Epithelial cell of esophagus (primary cell): ENCODE results near the gene PODXL.

Source experiments
- DNase-seq: peaks from one replicate; pipeline ENCODE4 v3.0.0; 2010; ENCODE audit warnings: low read depth
- H3K4me3 ChIP-seq: 2 replicates; pipeline ENCODE4 v1.5.1; 2011; ENCODE audit warnings: mild to moderate bottlenecking, low read length, control low read depth
- TF ChIP-seq, protein P1 (sequence below): IDR thresholded peaks from 2 replicates; pipeline ENCODE4 v1.5.1; 2011; ENCODE audit warnings: low read depth, mild to moderate bottlenecking, low read length, control low read depth, inconsistent platforms; ENCODE audit not compliant: insufficient read depth; ENCODE audit errors: missing control alignments

Gene PODXL

GRCh38 chr7:131455546-131455945, 100.9 kb downstream of the PODXL start:
- TF ChIP-seq, protein P1, sequence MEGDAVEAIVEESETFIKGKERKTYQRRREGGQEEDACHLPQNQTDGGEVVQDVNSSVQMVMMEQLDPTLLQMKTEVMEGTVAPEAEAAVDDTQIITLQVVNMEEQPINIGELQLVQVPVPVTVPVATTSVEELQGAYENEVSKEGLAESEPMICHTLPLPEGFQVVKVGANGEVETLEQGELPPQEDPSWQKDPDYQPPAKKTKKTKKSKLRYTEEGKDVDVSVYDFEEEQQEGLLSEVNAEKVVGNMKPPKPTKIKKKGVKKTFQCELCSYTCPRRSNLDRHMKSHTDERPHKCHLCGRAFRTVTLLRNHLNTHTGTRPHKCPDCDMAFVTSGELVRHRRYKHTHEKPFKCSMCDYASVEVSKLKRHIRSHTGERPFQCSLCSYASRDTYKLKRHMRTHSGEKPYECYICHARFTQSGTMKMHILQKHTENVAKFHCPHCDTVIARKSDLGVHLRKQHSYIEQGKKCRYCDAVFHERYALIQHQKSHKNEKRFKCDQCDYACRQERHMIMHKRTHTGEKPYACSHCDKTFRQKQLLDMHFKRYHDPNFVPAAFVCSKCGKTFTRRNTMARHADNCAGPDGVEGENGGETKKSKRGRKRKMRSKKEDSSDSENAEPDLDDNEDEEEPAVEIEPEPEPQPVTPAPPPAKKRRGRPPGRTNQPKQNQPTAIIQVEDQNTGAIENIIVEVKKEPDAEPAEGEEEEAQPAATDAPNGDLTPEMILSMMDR = no peak
- H3K4me3 ChIP-seq = no peak overlapping the region
- no peak for DNase-seq

DNA sequence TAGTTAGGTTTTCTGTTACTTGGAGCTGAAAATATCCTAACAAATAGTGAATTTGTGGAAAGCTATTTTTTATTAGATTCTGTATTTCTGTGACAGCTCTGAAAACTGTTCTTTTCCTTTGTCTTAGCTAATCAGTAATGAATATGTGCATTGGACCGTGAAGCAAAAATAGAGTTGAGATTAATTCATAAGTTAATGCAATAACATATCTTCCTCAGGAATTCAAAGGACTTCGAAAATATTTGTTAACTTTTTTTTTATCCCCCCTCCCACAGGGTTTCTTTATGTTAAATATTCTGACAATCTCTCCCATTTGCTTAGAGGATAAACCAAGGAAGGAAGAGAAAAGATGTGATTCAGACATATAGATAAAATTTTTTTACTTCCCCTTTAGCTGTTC, 101.4 kb downstream of the PODXL start:
- TF ChIP-seq, protein P1 = no peak
- DNase-seq = no peak
- no peak overlapping the region for H3K4me3 ChIP-seq

DNA sequence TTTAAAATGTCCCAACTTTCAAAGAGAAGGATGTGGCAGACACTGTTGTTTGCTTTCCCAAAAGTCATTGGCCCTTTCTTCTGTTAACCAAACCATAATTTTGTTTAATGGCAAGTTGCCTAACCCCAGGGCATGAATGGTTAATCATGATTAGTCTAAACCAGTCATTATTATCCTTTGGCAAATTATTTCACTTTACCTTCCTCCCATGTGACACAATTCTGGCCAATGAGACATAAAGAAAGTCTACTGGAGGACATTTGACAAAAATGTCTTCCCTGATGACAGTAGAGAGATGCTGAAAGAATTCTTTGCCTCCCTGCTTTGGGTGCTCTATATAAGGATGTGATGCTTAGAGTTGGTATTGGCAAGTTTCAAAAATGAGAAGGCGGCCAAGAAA, 101.9 kb downstream of the PODXL start:
- TF ChIP-seq, protein P1 = no peak

More for the DNA sequence above, 101.9 kb downstream of the PODXL start:
- H3K4me3 ChIP-seq = no peak overlapping the region
- DNase-seq = no peak
